Measurements from ENCODE around the gene KLHDC7A.

- TF ChIP-seq CTCF (conservative IDR thresholded peaks at IDR 0.05; ENCODE audit: low read depth, low read length) (no peak), EZH2 (IDR thresholded peaks at IDR 0.05; ENCODE audit: borderline replicate concordance, low read depth, low read length, poor library complexity, severe bottlenecking) (no peak)
Observed at GRCh38 chr1:18469514-18469913, 11.2 kb upstream of the KLHDC7A start.

Data from A673 (cell line).